Testis (tissue), 3 donors: ENCODE results near the gene HOXC4. TPM values are rescaled to one million over a fixed set of nuclear protein-coding genes. Genes with fewer than 3 reads are reported as not detected.
A peak's percentile ranks its signal among the peaks of the same experiment; 100 is the strongest.

Experiments
- DNase-seq: peaks from one replicate; pipeline ENCODE4 v3.0.0-alpha.2; 2019
- H3K27ac ChIP-seq, 2 donors: fragments of 200-600 bp; sonication (generic); one replicate each; pipeline ENCODE4 v1.5.1; 2019
- H3K27me3 ChIP-seq: fragments of 200-600 bp; sonication (generic); one replicate; pipeline ENCODE4 v1.5.1; 2019
- H3K36me3 ChIP-seq: fragments of 200-600 bp; sonication (generic); one replicate; pipeline ENCODE4 v1.5.1; 2017; ENCODE audit warnings: low read depth; ENCODE audit errors: missing control alignments
- H3K4me1 ChIP-seq: fragments of 200-600 bp; sonication (generic); one replicate; pipeline ENCODE4 v1.5.1; 2019
- H3K4me3 ChIP-seq, 2 donors: fragments of 200-600 bp; sonication (generic); one replicate each; pipeline ENCODE4 v1.5.1; 2017 to 2019
- H3K9me3 ChIP-seq: fragments of 200-600 bp; sonication (generic); one replicate; pipeline ENCODE4 v1.5.1; 2017
- POLR2A ChIP-seq: fragments of 450-650 bp; IDR thresholded peaks from one replicate; pipeline ENCODE4 v1.6.1; 2017; ENCODE audit warnings: antibody characterized with exemption, mild to moderate bottlenecking, moderate library complexity
- WGBS, 2 donors: methylation state at CpG; one replicate each; pipeline ENCODE4 v1.1.5; 2018; 5-methylcytosine and 5-hydroxymethylcytosine counted together
- intact Hi-C: fragments of 100-400 bp; cut with DNase I; formaldehyde crosslinking; loops from one replicate; pipeline ENCODE4 v1.15.1; 2023; ENCODE audit warnings: low total_unique reads
- polyA plus RNA-seq: library from polyadenylated mRNA; stranded (reverse); fragments of 350-450 nt; fragmentation: Illumina TruSeq; extraction: RNeasy Lipid Tissue Mini Kit (QIAGEN cat#74804); gene quantifications from one replicate; pipeline ENCODE4 v1.2.3, GENCODE V29; 2014; ENCODE audit warnings: low read depth, low replicate concordance; ENCODE audit not compliant: insufficient read depth
- total RNA-seq, 2 donors: library from RNA; depleted of rRNA; stranded (reverse); fragments of >200 nt; gene quantifications; one replicate each; pipeline ENCODE4 v1.2.3, GENCODE V29; 2016
- TF ChIP-seq, protein P1 (sequence below), 3 experiments: fragments of 450-650 bp in 2 of 3; fragments of 200-600 bp in 1 of 3; sonication (generic) in 1 of 3; IDR thresholded peaks; one replicate each; pipeline ENCODE4 v1.5.1; 2016 to 2019; ENCODE audit warnings: antibody characterized with exemption in 3 of 3, mild to moderate bottlenecking in 2 of 3, moderate library complexity in 1 of 3

HOXC4 gene
- total and polyA plus RNA-seq, 3 donors from 2014 or later, result 3.0 to 4.3 (median 3.1) TPM

DNA sequence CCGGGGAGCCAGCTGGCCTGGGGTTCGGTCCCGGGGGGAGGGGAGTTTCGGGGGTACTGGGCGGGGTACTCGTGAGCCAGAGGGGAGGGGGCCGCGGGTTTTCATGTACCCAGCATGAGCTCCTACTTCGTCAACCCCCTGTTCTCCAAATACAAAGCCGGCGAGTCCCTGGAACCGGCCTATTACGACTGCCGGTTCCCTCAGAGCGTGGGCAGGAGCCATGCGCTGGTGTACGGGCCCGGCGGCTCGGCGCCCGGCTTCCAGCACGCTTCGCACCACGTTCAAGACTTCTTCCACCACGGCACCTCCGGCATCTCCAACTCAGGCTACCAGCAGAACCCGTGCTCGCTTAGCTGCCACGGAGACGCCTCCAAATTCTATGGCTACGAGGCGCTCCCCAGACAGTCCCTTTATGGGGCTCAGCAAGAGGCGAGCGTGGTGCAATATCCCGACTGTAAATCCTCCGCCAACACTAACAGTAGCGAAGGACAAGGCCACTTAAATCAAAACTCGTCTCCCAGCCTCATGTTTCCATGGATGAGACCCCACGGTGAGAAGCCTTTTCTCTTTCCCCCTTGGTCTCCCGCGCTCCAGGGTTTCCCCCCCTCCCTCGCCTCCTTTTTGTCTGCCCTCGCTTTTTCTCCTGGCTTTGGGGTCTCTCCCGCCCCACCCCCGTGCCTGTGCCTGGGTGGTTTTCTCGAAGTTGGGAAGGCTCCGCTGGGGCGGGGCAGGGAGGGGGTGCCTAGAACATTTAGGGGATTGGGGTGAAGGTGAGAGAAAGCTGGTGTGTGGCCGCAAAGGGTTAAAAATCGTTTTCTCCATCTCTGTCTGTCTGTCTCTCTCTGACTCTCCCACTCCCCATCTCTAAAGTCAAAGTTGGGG, 44.2 kb upstream of the HOXC4 start:
- H3K9me3 ChIP-seq, result no peaks in the 10 kb centered on the region
- no peaks in the 10 kb centered on the region for H3K27me3 ChIP-seq

DNA sequence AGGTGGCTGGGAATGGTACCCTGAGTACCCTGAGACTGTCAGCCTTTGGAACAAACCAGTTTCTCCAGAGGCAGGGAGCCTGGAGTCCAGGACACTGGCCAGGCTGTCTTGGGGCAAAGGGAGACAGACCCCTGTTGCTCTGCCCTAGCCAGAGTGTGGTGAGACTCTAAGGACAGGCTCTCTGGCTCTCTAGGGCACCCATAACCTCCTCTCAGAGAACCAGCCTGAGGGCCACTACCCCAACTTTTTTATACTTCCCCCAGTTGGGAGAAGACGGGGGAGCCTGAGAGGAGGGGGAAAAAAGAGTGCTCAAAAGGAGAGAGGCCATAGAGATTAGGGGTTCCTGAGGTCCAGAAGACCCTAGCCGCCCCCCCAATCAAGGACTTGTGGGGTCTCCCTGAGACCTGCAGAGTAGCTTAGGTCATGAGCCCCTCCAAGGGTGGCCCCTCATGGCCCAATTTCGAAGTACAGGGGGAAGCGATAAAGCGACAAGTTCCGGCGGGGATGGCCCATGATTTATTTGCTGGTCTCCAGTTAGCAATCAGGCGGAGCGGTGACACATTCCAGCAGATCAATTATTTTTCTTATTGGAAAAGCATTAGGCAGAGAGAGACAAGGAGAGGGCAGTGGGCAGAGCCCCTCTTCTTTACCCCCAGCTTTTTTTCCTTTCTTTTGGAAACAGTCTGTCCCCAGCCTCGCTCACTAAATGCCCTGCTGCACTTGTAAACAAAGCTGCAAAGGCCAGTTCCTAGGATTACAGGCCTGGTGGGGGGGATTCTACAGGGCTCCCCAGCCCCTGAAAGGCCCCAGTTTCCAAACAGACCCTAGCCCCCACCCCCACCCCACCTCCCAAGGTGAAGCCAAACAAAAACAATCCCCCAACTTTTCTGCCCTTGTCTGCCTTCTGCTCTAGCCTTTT, 43.3 kb upstream of the HOXC4 start:
- Histone ChIP-seq H3K36me3 (no peaks in the 10 kb centered on the region), H3K4me3 (no peak overlapping the region), H3K4me1 (peaks cover 21% of the 10 kb centered on the region), H3K27ac (no peak overlapping the region), H3K9me3 (no peaks in the 10 kb centered on the region), H3K27me3 (no peaks in the 10 kb centered on the region)
- intact Hi-C loops, result no loop called here
- WGBS, 2 donors, result 56 to 77% methylated on average over 10 of the region's 10 CpGs
- TF ChIP-seq POLR2A, result no peak
- TF ChIP-seq, protein P1, sequence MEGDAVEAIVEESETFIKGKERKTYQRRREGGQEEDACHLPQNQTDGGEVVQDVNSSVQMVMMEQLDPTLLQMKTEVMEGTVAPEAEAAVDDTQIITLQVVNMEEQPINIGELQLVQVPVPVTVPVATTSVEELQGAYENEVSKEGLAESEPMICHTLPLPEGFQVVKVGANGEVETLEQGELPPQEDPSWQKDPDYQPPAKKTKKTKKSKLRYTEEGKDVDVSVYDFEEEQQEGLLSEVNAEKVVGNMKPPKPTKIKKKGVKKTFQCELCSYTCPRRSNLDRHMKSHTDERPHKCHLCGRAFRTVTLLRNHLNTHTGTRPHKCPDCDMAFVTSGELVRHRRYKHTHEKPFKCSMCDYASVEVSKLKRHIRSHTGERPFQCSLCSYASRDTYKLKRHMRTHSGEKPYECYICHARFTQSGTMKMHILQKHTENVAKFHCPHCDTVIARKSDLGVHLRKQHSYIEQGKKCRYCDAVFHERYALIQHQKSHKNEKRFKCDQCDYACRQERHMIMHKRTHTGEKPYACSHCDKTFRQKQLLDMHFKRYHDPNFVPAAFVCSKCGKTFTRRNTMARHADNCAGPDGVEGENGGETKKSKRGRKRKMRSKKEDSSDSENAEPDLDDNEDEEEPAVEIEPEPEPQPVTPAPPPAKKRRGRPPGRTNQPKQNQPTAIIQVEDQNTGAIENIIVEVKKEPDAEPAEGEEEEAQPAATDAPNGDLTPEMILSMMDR (IDR thresholded peaks at IDR 0.05), result no peak
- DNase-seq, result no peak

More for the DNA sequence above, 44.2 kb upstream of the HOXC4 start:
- intact Hi-C loops, result no loop called here
- Histone ChIP-seq H3K4me1 (peaks cover 22% of the 10 kb centered on the region), H3K36me3 (no peaks in the 10 kb centered on the region), H3K27ac (no peak overlapping the region), H3K4me3 (peak overlapping the region in 1 of 2 donors; percentile 63)
- no peak for DNase-seq
- TF ChIP-seq POLR2A, result no peak
- TF ChIP-seq, protein P1 (IDR thresholded peaks at IDR 0.05), result no peak
- WGBS, 2 donors, result 12 to 13% methylated on average over 24 to 38 of the region's 51 CpGs

DNA sequence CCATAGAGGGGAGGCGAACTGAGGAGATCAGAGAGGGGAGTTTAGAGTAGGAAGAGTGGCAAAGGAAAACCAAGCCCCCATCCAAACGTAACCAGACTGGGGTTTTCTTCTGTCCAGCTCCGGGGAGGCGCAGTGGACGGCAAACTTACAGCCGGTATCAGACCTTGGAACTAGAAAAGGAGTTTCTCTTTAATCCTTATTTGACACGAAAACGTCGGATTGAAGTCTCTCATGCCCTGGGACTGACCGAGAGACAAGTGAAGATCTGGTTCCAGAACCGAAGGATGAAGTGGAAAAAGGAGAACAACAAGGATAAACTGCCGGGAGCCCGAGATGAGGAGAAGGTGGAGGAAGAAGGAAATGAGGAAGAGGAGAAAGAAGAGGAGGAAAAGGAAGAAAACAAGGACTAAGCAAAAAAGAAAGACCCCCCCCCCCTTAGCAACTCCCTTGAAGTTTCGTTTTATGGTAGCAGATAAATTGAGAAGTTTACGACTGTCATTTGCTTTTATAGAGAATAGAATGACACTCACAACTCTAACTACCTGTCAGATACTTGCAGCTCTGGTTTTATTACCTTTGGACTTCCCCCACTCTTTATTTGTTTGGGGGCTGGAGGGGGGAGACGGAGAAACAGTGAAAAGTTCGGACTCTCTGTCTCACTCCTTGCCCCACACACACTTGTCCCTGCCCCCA, 42.5 kb upstream of the HOXC4 start:
- H3K4me1 ChIP-seq, result peaks cover 21% of the 10 kb centered on the region
- intact Hi-C loops, result no loop called here
- TF ChIP-seq, protein P1 (IDR thresholded peaks at IDR 0.05), result no peak
- no peak for TF ChIP-seq POLR2A
- H3K27ac ChIP-seq, result no peak overlapping the region
- no peak for DNase-seq
- H3K27me3 ChIP-seq, result no peaks in the 10 kb centered on the region
- 50 to 65% methylated on average over 17 of the region's 17 CpGs for WGBS, 2 donors
- no peaks in the 10 kb centered on the region for H3K9me3 ChIP-seq
- H3K36me3 ChIP-seq, result no peaks in the 10 kb centered on the region
- no peak overlapping the region for H3K4me3 ChIP-seq

DNA sequence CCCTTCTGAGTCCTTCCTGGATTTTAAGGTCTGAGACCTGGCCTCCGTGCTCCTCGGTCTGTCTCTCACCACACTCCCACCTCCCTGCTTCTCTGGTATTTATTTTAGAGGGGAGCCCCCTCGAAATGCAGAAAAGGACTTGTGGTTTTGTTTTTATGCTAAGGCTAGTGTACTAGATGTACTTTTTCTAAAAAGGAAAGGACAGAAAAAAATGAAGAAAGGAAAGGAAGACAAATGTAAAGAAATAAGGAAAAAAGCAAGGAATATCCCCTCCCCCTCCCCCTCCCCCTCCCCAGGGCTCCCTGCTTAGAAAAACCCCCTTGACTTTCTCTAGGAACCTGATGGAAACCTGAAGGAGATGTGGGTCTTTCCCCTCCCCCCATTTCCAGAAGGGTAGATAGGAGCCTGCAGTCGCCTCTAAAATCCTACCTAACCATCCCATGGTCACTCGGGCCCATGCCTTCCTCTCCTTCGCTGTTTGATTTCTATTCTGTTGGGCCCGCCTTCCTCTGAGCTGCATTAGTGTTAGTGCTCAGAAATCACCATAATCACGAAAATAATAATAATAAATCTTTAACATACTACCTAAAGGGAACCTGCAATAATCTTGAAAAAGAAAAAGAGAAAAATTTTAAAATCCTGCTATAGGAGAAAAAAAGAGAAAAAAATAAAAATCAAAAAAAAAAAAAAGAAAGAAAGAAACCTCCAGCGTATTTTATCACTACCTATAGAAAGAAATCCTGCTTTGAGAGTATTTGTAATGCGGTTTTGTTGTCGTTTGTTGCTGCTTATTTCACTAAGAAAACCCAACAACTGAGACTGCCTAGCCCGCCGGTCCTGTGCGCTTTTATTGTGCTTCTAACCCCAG, 41.7 kb upstream of the HOXC4 start:
- peaks cover 15% of the 10 kb centered on the region for H3K4me1 ChIP-seq
- intact Hi-C loops, result no loop called here
- TF ChIP-seq, protein P1 (IDR thresholded peaks at IDR 0.05), result no peak
- no peak for TF ChIP-seq POLR2A
- H3K9me3 ChIP-seq, result no peaks in the 10 kb centered on the region
- no peaks in the 10 kb centered on the region for H3K27me3 ChIP-seq
- H3K27ac ChIP-seq, result no peak overlapping the region
- DNase-seq, result no peak
- no peaks in the 10 kb centered on the region for H3K36me3 ChIP-seq
- 81 to 82% methylated on average over 14 of the region's 14 CpGs for WGBS, 2 donors
- H3K4me3 ChIP-seq, result no peak overlapping the region
